Activated naive CD4-positive, alpha-beta T cell treated with anti-CD3 and anti-CD28 coated beads, Interleukin-2, amount 10 ng/mL, durations not matched to agents 7 days and 5 days (primary cell): ENCODE data around the gene SP100.
"Not testable (repeated sequence)": the region's sequence is repeated elsewhere in the genome, so short reads cannot be mapped to it uniquely, and the experiment has no call there.

Experiments
- CTCF ChIA-PET: fragments of 350-600 bp; sonication (Branson Sonifier 250); formaldehyde crosslinking; loops from one replicate; lab custom pipeline; 2021; ENCODE audit warnings: antibody characterized with exemption; lab: Charles Lee
- DNase-seq: peaks from one replicate; pipeline ENCODE4 v3.0.0-alpha.2; 2020
- H3K27ac Mint-ChIP-seq: one replicate; pipeline ENCODE4 v1.8.0; 2021; ENCODE audit warnings: mild to moderate bottlenecking, moderate library complexity, mixed read lengths
- H3K27me3 Mint-ChIP-seq: one replicate; pipeline ENCODE4 v1.8.0; 2021; ENCODE audit warnings: mild to moderate bottlenecking, mixed read lengths
- H3K36me3 Mint-ChIP-seq: one replicate; pipeline ENCODE4 v1.8.0; 2021; ENCODE audit warnings: mixed read lengths
- H3K4me1 Mint-ChIP-seq: one replicate; pipeline ENCODE4 v1.8.0; 2021; ENCODE audit warnings: mixed read lengths
- H3K4me3 Mint-ChIP-seq: one replicate; pipeline ENCODE4 v1.8.0; 2021; ENCODE audit warnings: mild to moderate bottlenecking, moderate library complexity, mixed read lengths
- H3K9me3 Mint-ChIP-seq: one replicate; pipeline ENCODE4 v1.8.0; 2021; ENCODE audit warnings: mixed read lengths

The SP100 gene

DNA sequence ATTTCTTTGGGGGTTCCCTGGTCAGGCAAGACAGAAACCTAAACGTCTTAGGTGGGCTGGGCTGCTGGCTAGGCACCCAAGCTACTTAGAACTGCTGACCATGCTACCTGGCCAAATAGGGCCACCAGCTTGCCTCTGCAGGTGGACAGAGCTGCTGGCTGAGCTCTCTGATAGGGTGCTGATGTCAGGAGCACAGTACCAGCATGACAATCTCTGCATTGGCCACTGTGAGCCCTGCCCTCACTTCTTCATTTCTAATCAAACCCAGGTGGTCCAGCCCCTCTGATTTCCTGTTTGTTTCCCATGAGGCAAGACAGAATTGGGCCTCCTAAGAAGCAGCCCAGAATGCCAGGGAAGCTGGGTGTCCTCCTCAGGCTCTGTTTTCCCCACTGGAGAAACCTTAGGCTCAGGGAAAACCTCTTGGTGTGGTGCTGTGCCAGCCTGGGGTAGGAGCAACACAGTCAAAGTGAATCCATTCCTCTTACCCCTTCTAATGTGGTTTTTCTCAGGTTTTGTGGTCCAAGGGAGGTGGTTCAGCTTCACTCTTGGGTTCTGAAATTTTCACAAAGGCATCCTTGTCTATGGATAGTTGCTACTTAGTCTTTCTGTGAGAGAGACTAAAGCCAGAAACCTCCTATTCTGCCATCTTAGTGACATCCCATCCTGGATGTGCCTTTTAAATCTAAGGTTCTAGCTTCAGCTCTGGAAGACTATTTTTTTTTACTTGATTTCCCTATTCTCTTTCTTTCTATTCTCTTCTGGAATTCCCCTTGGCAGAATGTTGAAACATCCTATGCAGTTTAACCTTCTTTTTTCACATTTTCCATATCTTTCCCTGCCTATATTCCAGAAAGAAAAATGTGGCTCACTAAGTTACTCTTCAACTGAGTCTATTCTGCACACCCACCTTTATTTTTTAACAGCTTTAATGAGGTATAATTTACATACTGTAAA lies 15.2 kb downstream of the SP100 start:
- no peak for DNase-seq
- Mint-ChIP-seq H3K27ac (peak overlapping the region; percentile 53), H3K4me3 (no peak overlapping the region), H3K4me1 (peaks cover 56% of the 10 kb centered on the region), H3K9me3 (peaks cover 35% of the 10 kb centered on the region), H3K27me3 (no peaks in the 10 kb centered on the region), H3K36me3 (peaks cover 85% of the 10 kb centered on the region)
- CTCF ChIA-PET, result interaction anchor here (1.4 kb wide), 1 partner anchor 15 kb away, joined by 3 read pairs; no protein-coding TSS in a partner anchor

DNA sequence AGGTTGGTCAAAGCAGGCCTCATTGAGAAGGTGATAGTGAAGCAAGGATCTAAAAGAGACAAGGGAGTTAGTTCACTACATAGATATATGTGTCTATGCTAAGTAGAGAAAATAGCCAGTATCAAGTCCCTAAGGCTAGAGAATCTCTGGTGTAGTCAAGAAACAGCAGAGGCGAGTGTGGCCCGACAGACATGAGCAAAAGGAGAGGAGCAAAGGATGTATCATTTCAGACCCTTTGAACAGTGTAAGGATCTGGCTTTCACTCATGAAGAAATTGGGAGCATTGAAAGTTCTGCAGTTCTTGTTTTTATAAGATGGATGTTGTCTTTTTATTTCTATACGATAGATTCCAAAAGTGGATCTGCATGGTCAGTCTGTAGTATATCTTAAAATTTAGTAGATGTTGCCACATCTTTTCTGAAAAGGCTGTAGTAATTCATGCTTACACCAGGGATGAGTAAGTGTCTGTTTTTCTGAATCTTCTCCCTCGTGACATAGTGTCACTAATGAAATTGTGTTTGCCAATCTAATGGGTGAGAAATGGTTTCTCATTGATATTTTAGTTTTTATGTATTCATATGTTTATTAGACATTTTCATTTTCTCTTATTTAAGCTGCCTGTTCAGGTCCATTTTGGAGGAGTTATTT lies 18.8 kb downstream of the SP100 start:
- CTCF ChIA-PET, result interaction anchor here (0.9 kb wide), 1 partner anchor 11 kb away, joined by 3 read pairs; no protein-coding TSS in a partner anchor
- peak overlapping the region; percentile 6 for H3K27ac Mint-ChIP-seq

DNA sequence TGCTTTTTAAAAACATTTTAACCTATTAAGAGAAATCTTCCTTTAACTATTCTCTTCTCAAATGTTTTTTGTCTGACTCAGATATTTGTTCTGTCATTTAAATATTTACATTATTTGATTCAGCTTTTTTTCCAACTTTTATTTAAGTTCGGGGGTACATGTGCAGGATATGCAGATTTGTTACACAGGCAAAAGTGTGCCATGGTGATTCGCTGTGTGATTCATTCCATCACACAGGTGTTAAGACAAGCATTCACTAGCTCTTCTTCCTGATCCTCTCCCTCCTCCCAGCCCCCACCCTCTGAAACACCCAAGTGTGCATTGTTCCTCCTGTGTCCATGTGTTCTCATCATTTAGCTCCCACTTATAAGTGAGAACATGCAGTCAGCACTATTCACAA lies 19.4 kb downstream of the SP100 start:
- DNase-seq, result no peak
- no peak overlapping the region for H3K27ac Mint-ChIP-seq
- CTCF ChIA-PET, result interaction anchor here (0.9 kb wide), 1 partner anchor 10 kb away, joined by 3 read pairs; no protein-coding TSS in a partner anchor
- peaks cover 21% of the 10 kb centered on the region for H3K9me3 Mint-ChIP-seq
- H3K27me3 Mint-ChIP-seq, result no peaks in the 10 kb centered on the region
- H3K36me3 Mint-ChIP-seq, result peaks cover 82% of the 10 kb centered on the region
- peaks cover 53% of the 10 kb centered on the region for H3K4me1 Mint-ChIP-seq
- H3K4me3 Mint-ChIP-seq, result no peak overlapping the region

More for the DNA sequence above, 18.8 kb downstream of the SP100 start:
- peaks cover 85% of the 10 kb centered on the region for H3K36me3 Mint-ChIP-seq
- H3K9me3 Mint-ChIP-seq, result peaks cover 25% of the 10 kb centered on the region
- H3K27me3 Mint-ChIP-seq, result no peaks in the 10 kb centered on the region
- DNase-seq, result no peak
- peaks cover 57% of the 10 kb centered on the region for H3K4me1 Mint-ChIP-seq
- H3K4me3 Mint-ChIP-seq, result no peak overlapping the region

DNA sequence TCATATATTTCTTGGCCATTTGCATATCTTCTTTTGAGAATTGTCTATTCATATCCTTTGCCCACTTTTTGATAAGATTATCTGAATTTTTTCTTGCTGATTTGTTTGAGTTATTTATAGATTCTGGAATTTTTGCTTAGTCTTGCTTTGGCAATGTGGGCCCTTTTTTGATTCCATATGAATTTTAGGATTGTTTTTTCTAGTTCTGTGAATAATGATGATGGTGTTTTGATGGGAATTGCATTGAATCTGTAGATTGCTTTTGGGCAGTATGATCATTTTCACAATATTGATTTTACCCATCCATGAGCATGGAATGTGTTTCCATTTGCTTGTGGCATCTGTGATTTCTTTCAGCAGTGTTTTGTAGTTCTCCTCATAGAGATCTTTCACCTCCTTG lies 23.1 kb downstream of the SP100 start:
- DNase-seq, CTCF ChIA-PET, H3K4me3 Mint-ChIP-seq, H3K27me3 Mint-ChIP-seq: not testable (repeated sequence)
- H3K4me1 Mint-ChIP-seq, result peaks cover 61% of the 10 kb centered on the region
- peaks cover 81% of the 10 kb centered on the region for H3K36me3 Mint-ChIP-seq
- peak overlapping the region; percentile 52 for H3K27ac Mint-ChIP-seq
- H3K9me3 Mint-ChIP-seq, result peaks cover 17% of the 10 kb centered on the region

GRCh38 chr2:230439590-230439989 lies 23.6 kb downstream of the SP100 start:
- DNase-seq, result no peak
- Mint-ChIP-seq H3K9me3 (peaks cover 13% of the 10 kb centered on the region), H3K36me3 (peaks cover 81% of the 10 kb centered on the region), H3K27me3 (no peaks in the 10 kb centered on the region), H3K4me1 (peaks cover 59% of the 10 kb centered on the region), H3K4me3 (peak overlapping the region; percentile 65), H3K27ac (peak overlapping the region; percentile 87)
- CTCF ChIA-PET, result no interaction called here

GRCh38 chr2:230441227-230441897 lies 25.4 kb downstream of the SP100 start:
- CTCF ChIA-PET, result no interaction called here
- Mint-ChIP-seq H3K4me3 (peak overlapping the region; percentile 25), H3K27ac (peak overlapping the region; percentile 87), H3K9me3 (peaks cover 2% of the 10 kb centered on the region), H3K27me3 (no peaks in the 10 kb centered on the region), H3K4me1 (peaks cover 58% of the 10 kb centered on the region), H3K36me3 (peaks cover 77% of the 10 kb centered on the region)
- DNase-seq, result peak; percentile 65

DNA sequence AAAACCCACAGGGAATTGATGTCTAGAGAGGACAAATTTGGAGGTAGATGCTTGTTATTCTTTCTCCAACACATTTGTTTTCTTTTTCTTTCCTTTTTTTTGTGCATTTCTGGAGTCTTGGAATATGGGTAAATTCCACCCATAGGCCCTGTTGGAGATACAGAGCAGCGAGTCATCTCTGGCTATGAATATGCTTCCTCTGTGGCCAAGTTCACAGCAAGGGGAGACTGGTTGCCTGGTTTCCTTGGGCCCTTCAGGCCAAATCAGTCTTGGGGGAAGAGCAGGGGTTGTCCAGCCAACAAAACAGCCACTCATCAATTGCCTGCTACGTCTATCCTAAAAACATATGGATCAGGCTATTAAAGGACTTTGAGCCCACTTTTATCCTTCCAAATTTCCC lies 27.5 kb downstream of the SP100 start:
- no peaks in the 10 kb centered on the region for H3K9me3 Mint-ChIP-seq
- no peaks in the 10 kb centered on the region for H3K27me3 Mint-ChIP-seq
- CTCF ChIA-PET, result no interaction called here
- no peak overlapping the region for H3K27ac Mint-ChIP-seq
- peaks cover 75% of the 10 kb centered on the region for H3K4me1 Mint-ChIP-seq
- H3K36me3 Mint-ChIP-seq, result peaks cover 79% of the 10 kb centered on the region
- H3K4me3 Mint-ChIP-seq, result no peak overlapping the region
- no peak for DNase-seq

DNA sequence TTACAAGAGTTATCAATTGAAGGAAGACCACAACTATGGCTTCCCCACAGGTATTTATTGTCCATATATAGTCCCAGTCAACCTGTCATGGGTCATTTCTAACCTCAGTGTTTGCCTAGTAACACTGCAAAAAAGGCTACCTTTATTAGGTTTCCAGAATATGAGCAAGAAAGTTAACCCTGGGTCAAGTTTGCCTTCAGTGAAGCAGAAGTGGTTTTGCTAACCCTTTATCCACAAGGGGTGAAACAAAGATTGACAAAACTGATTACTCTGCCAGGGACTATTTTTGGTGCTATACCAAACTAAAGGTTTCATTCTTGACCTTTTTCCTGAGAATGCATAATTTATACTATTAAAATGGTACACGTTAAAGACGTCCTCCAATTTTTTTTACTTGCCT lies 28.8 kb downstream of the SP100 start:
- no peak for DNase-seq
- CTCF ChIA-PET, result no interaction called here
- H3K27ac Mint-ChIP-seq, result no peak overlapping the region
- no peaks in the 10 kb centered on the region for H3K9me3 Mint-ChIP-seq
- peaks cover 70% of the 10 kb centered on the region for H3K4me1 Mint-ChIP-seq
- peaks cover 78% of the 10 kb centered on the region for H3K36me3 Mint-ChIP-seq
- no peaks in the 10 kb centered on the region for H3K27me3 Mint-ChIP-seq
- no peak overlapping the region for H3K4me3 Mint-ChIP-seq

DNA sequence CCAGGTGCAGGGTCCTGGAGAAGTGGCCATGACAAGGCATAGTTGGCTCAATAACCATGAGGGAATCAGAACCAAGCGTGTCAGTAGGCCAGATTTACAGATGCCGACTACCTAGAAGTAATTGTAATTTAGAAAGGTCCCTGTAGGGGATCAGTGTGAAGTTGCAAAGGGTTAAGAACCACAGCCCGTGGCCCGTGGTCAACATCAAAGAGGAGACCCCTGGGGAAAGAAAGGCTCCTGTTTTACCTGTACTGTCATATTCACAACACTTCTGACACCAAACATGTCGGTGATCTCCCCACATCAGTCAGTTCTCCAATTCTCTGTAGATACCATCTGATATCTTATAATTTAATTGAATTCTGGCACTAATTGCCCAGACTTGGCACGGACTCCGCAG lies 31.0 kb downstream of the SP100 start:
- Mint-ChIP-seq H3K36me3 (peaks cover 82% of the 10 kb centered on the region), H3K27me3 (no peaks in the 10 kb centered on the region), H3K4me1 (peaks cover 64% of the 10 kb centered on the region), H3K4me3 (no peak overlapping the region), H3K9me3 (no peaks in the 10 kb centered on the region), H3K27ac (peak overlapping the region; percentile 93)
- CTCF ChIA-PET, result interaction anchor here (0.8 to 0.9 kb wide), 3 partner anchors 9 to 25 kb away, joined by 3 read pairs; no protein-coding TSS in a partner anchor
- no peak for DNase-seq

DNA sequence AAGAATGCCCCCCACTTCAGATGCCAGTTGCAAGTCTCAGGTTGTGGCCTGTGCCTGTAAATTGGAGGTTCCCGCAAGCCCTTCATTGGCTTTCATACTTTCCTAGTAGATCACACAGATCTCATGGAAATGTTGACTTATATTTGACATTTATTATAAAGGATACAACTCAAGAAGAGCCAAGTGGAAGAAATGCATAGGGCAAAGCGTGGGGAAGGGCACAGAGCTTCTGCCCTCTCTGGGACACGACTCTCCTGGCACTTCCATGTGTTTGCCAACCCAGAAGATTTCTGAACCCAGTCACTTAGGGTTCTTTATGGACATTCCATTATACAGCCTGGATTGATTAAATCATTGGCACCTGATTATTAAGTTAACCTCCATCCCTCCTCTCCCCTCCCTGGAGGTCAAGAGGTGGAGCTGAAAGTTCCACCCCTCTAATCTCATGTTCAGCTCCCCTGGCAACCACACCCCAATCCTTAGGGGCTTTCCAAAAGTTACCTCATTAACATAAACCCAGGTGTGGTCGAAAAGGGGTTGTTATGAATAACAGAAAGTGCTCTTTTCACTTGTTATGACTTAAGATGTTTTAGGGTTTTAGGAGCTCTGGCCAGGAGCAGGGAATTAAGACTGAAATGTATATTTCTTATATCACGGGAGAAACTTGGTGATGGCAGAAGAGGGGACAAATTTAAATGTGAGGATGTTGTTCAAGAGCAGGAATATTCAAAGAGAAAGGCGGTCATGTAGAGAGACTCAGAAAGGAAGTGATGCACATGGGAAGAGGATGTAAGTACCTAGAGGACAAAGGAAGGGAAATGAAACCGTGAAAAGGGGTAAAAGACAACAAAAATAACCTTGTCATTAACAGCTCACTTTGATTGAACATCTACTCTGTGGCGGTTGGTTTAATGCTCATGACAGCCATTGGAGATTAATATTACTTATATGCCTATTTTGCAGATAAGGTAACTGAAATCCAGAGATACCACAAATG lies 31.8 kb downstream of the SP100 start:
- Mint-ChIP-seq H3K4me1 (peaks cover 58% of the 10 kb centered on the region), H3K36me3 (peaks cover 87% of the 10 kb centered on the region), H3K27me3 (no peaks in the 10 kb centered on the region), H3K9me3 (no peaks in the 10 kb centered on the region), H3K27ac (peak overlapping the region; percentile 93), H3K4me3 (peak overlapping the region; percentile 16)
- peak; percentile 41 for DNase-seq
- CTCF ChIA-PET, result interaction anchor here (1.0 kb wide), 1 partner anchor 33 kb away, joined by 3 read pairs; no protein-coding TSS in a partner anchor

DNA sequence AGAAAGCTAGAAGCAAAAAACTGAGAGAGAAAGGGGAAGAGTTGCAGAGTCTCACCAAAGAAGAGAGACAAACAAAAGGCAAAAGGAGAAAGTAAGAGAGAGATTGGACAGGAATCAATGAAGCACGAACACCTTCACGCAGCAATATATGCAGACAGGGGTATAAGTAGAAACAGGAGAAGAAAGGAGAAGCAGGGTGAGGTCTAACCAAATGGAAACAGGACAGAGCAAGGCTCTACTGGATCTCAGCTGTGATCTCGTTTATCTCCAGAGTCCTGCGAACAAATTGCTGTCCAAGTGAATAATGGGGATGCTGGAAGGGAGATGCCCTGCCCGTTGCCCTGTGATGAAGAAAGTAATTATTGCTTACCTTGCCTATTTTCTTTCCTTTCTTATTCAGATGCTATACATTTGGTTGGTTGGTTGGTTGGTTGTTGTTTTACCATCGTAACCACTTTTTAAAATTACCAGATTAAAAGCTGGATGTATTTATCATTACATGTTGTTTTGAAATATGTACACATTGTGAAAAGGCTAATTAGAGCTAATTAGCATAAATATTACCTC lies 34.0 kb downstream of the SP100 start:
- Mint-ChIP-seq H3K27ac (no peak overlapping the region), H3K9me3 (no peaks in the 10 kb centered on the region)

DNA sequence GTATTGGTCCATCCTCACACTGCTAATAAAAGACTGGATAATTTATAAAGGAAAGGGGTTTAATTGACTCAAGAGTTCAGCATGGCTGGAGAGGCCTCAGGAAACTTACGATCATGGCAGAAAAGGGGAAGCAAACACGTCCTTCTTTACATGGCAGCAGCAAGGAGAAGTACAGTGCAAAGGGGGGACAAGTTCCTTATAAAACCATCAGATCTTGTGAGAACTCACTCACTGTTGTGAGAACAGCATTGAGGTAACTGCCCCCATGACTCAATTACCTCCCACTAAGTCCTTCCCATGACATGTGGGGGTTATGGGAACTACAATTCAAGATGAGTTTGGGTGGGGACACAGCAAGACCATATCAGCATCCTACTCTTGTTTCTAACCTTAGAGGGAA lies 37.0 kb downstream of the SP100 start:
- Mint-ChIP-seq H3K9me3 (peaks cover 11% of the 10 kb centered on the region), H3K4me3 (no peak overlapping the region), H3K27ac (no peak overlapping the region), H3K36me3 (peaks cover 92% of the 10 kb centered on the region), H3K27me3 (no peaks in the 10 kb centered on the region), H3K4me1 (peaks cover 68% of the 10 kb centered on the region)
- CTCF ChIA-PET, result no interaction called here
- DNase-seq, result no peak

More for the DNA sequence above, 34.0 kb downstream of the SP100 start:
- no peak overlapping the region for H3K4me3 Mint-ChIP-seq
- peaks cover 91% of the 10 kb centered on the region for H3K36me3 Mint-ChIP-seq
- H3K4me1 Mint-ChIP-seq, result peaks cover 64% of the 10 kb centered on the region
- CTCF ChIA-PET, result no interaction called here
- H3K27me3 Mint-ChIP-seq, result no peaks in the 10 kb centered on the region
- DNase-seq, result no peak
